ENCODE results near the gene SBNO2.

Gene SBNO2

GRCh38 chr19:1113030-1113985 is 60.8 kb downstream of the SBNO2 start:
- peak; percentile 90 to 98 (median 96) for DNase-seq
- intact Hi-C loops (cut with DNase I), result loop anchor here (5.0 kb wide), 1 partner anchor 79 kb away; no protein-coding TSS in a partner anchor

GRCh38 chr19:1112268-1113029 is 61.6 kb downstream of the SBNO2 start:
- no peak for DNase-seq
- intact Hi-C loops (cut with DNase I), result loop anchor here (5.0 kb wide), 1 partner anchor 80 kb away; no protein-coding TSS in a partner anchor

GRCh38 chr19:1111641-1112267 is 62.3 kb downstream of the SBNO2 start:
- no peak for DNase-seq
- intact Hi-C loops (cut with DNase I), result loop anchor here (5.0 kb wide), 1 partner anchor 81 kb away; no protein-coding TSS in a partner anchor

- intact Hi-C loops (cut with DNase I), result loop anchor here (5.0 kb wide), 1 partner anchor 81 kb away; no protein-coding TSS in a partner anchor
- DNase-seq, result no peak
Observed at GRCh38 chr19:1110809-1111640, 63.0 kb downstream of the SBNO2 start.

- DNase-seq, result no peak
- intact Hi-C loops (cut with DNase I), result loop anchor here (5.0 kb wide), 1 partner anchor 82 kb away; no protein-coding TSS in a partner anchor
Observed at GRCh38 chr19:1109697-1110671, 64.1 kb downstream of the SBNO2 start.

- DNase-seq, result no peak
- intact Hi-C loops (cut with DNase I), result no loop called here
Observed at GRCh38 chr19:1109032-1109551, 65.0 kb downstream of the SBNO2 start.

- no peak for DNase-seq
- intact Hi-C loops (cut with DNase I), result no loop called here
Observed at GRCh38 chr19:1108291-1109031, 65.6 kb downstream of the SBNO2 start.

- DNase-seq, result no peak
- intact Hi-C loops (cut with DNase I), result no loop called here
Observed at GRCh38 chr19:1107661-1108261, 66.3 kb downstream of the SBNO2 start.

GRCh38 chr19:1106841-1107660 is 67.0 kb downstream of the SBNO2 start:
- DNase-seq, result no peak
- intact Hi-C loops (cut with DNase I), result no loop called here

- no peak for DNase-seq
- intact Hi-C loops (cut with DNase I), result no loop called here
Observed at GRCh38 chr19:1105873-1106840, 67.9 kb downstream of the SBNO2 start.

GRCh38 chr19:1105008-1105872 is 68.8 kb downstream of the SBNO2 start:
- intact Hi-C loops (cut with DNase I), result no loop called here
- DNase-seq, result peak in 17 of 42 donors; percentile 13 to 65 (median 51)

- intact Hi-C loops (cut with DNase I), result no loop called here
- peak; percentile 32 to 90 (median 78) for DNase-seq
Observed at GRCh38 chr19:1104311-1105007, 69.6 kb downstream of the SBNO2 start.
